ENCODE results near the gene SFI1.
"Not testable (repeated sequence)": the region's sequence is repeated elsewhere in the genome, so short reads cannot be mapped to it uniquely, and the experiment has no call there.

- not testable (repeated sequence) for TF ChIP-seq YY1 (tag by site-specific recombination; IDR thresholded peaks at IDR 0.05); ZNF76 (tag by site-specific recombination; IDR thresholded peaks at IDR 0.05; ENCODE audit: borderline replicate concordance, low read depth); CTCF (tag by site-specific recombination; IDR thresholded peaks at IDR 0.05); ZNF416 (tag by site-specific recombination; IDR thresholded peaks at IDR 0.05); ZNF223 (tag by site-specific recombination; IDR thresholded peaks at IDR 0.05); SP3 (tag by site-specific recombination; IDR thresholded peaks at IDR 0.05); SP2 (tag by site-specific recombination; IDR thresholded peaks at IDR 0.05); TRIM28 (IDR thresholded peaks at IDR 0.05; ENCODE audit: borderline replicate concordance, low read length)
These were observed 93.8 kb downstream of the SFI1 start for GRCh38 chr22:31590161-31590560.
